DOHH2 (cell line): ENCODE results near the gene NKAPL.

Experiments used
- CTCF ChIP-seq: fragments of 200-600 bp; sonication (generic); IDR thresholded peaks from one replicate; pipeline ENCODE4 v1.5.1; 2014; ENCODE audit warnings: antibody characterized with exemption, mild to moderate bottlenecking, low read depth, low read length; ENCODE audit not compliant: poor library complexity, severe bottlenecking
- EZH2phosphoT487 ChIP-seq: fragments of 200-600 bp; sonication (generic); IDR thresholded peaks from 2 replicates; pipeline ENCODE4 v1.6.1; 2017; ENCODE audit warnings: borderline replicate concordance, mild to moderate bottlenecking, antibody characterized with exemption, low read length, moderate library complexity, mixed read lengths

DNA sequence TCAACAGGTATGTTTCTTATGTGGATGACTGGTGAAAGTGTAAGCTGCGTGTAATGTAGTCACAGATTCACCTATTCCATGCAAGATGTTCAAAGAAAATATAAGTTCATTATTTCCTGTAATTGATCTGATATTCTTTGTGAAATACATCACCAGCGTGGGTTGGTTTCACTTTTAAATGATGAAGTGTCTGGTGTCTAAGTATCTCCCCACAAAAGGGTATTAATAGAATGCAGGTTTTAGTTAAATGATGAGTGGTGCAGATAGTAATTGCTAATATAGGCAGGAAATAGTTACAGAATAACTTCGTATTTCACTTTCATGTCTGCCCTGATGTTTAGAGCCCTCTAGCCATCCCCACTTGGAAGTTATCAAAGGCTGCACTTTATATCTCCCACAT is 44.5 kb downstream of the NKAPL start:
- TF ChIP-seq CTCF (no peak), EZH2phosphoT487 (no peak)
